DMS53 (cell line): Measurements from ENCODE around the gene VIPR2.
A peak's percentile ranks its signal among the peaks of the same experiment; 100 is the strongest.

Experiments
- DNase-seq: peaks from one replicate; lab custom pipeline; 2025; lab: John Stamatoyannopoulos, UW

VIPR2 gene

GRCh38 chr7:159025161-159025779 is 119.4 kb downstream of the VIPR2 start:
- DNase-seq: no peak

- no peak for DNase-seq
Measured at GRCh38 chr7:159024280-159024951, 120.3 kb downstream of the VIPR2 start.

- no peak for DNase-seq
Measured at GRCh38 chr7:159023746-159024145, 120.9 kb downstream of the VIPR2 start.

- no peak for DNase-seq
Measured at GRCh38 chr7:159023206-159023605, 121.5 kb downstream of the VIPR2 start.

- DNase-seq: peak; percentile 61
Measured at GRCh38 chr7:159022238-159022993, 122.3 kb downstream of the VIPR2 start.

GRCh38 chr7:159020987-159021386 is 123.7 kb downstream of the VIPR2 start:
- no peak for DNase-seq

- no peak for DNase-seq
Measured at GRCh38 chr7:159019111-159019510, 125.6 kb downstream of the VIPR2 start.

- no peak for DNase-seq
Measured at GRCh38 chr7:159017741-159018140, 126.9 kb downstream of the VIPR2 start.

GRCh38 chr7:159017210-159017609 is 127.5 kb downstream of the VIPR2 start:
- DNase-seq: no peak

- no peak for DNase-seq
Measured at GRCh38 chr7:159016591-159016990, 128.1 kb downstream of the VIPR2 start.

GRCh38 chr7:159015454-159016410 is 128.9 kb downstream of the VIPR2 start:
- no peak for DNase-seq

- no peak for DNase-seq
Measured at GRCh38 chr7:159015081-159015453, 129.6 kb downstream of the VIPR2 start.

- DNase-seq: no peak
Measured at GRCh38 chr7:159014297-159015062, 130.2 kb downstream of the VIPR2 start.

GRCh38 chr7:159013825-159014289 is 130.8 kb downstream of the VIPR2 start:
- DNase-seq: no peak

- no peak for DNase-seq
Measured at GRCh38 chr7:159013181-159013690, 131.4 kb downstream of the VIPR2 start.

- DNase-seq: peak; percentile 88
Measured at GRCh38 chr7:159012353-159013069, 132.2 kb downstream of the VIPR2 start.

GRCh38 chr7:159011722-159012022 is 133.0 kb downstream of the VIPR2 start:
- DNase-seq: no peak

- no peak for DNase-seq
Measured at GRCh38 chr7:159010937-159011721, 133.5 kb downstream of the VIPR2 start.

- no peak for DNase-seq
Measured at GRCh38 chr7:159010411-159010810, 134.3 kb downstream of the VIPR2 start.

- DNase-seq: no peak
Measured at GRCh38 chr7:159009951-159010350, 134.7 kb downstream of the VIPR2 start.
